Epithelial cell of proximal tubule (primary cell): ENCODE data around the gene PDZD7. TPM values are rescaled to one million over a fixed set of nuclear protein-coding genes. Genes with fewer than 3 reads are reported as not detected.

Experiments used
- DNase-seq: peaks from one replicate; pipeline ENCODE4 v3.0.0-alpha.2; 2011; ENCODE audit warnings: low read depth
- H3K4me3 ChIP-seq: 2 replicates; pipeline ENCODE4 v1.5.1; 2011; ENCODE audit warnings: low read depth, mild to moderate bottlenecking, low read length
- CTCF ChIP-seq: conservative IDR thresholded peaks from 2 replicates; pipeline ENCODE4 v1.5.1; 2012; ENCODE audit warnings: low read depth, mild to moderate bottlenecking, low read length
- total RNA-seq: library from RNA; depleted of rRNA; stranded (reverse); fragments of >200 nt; gene quantifications from 2 replicates; pipeline ENCODE4 v1.2.3, GENCODE V29; 2015

PDZD7 gene
- total RNA-seq, 1 donor from 2014 or later: 6.6 TPM

- no peak overlapping the region for H3K4me3 ChIP-seq
- peak; percentile 83 for TF ChIP-seq CTCF
- DNase-seq: peak; percentile 73
These were observed 18.2 kb downstream of the PDZD7 start for GRCh38 chr10:101012525-101013364.

- H3K4me3 ChIP-seq: no peak overlapping the region
- TF ChIP-seq CTCF: peak; percentile 54
- DNase-seq: no peak
These were observed 19.2 kb downstream of the PDZD7 start for GRCh38 chr10:101011517-101012423.

- TF ChIP-seq CTCF: no peak
- H3K4me3 ChIP-seq: no peak overlapping the region
- DNase-seq: no peak
These were observed 20.6 kb downstream of the PDZD7 start for GRCh38 chr10:101010329-101010728.

GRCh38 chr10:101008823-101009423, 22.0 kb downstream of the PDZD7 start:
- no peak for DNase-seq
- no peak for TF ChIP-seq CTCF
- H3K4me3 ChIP-seq: no peak overlapping the region

- no peak overlapping the region for H3K4me3 ChIP-seq
- no peak for DNase-seq
- no peak for TF ChIP-seq CTCF
These were observed 22.8 kb downstream of the PDZD7 start for GRCh38 chr10:101007915-101008822.

GRCh38 chr10:101007099-101007711, 23.7 kb downstream of the PDZD7 start:
- no peak for DNase-seq
- no peak overlapping the region for H3K4me3 ChIP-seq
- no peak for TF ChIP-seq CTCF
